Measurements from ENCODE around the gene CNGB1. TPM values are rescaled to one million over a fixed set of nuclear protein-coding genes. Genes with fewer than 3 reads are reported as not detected.
A peak's percentile ranks its signal among the peaks of the same experiment; 100 is the strongest.

Gene CNGB1
- total and polyA plus RNA-seq, 2 of the 13 experiments (the other 11 are each of a cell fraction or from before 2014, with no cell fraction given), result 0.02 to 0.15 TPM

DNA sequence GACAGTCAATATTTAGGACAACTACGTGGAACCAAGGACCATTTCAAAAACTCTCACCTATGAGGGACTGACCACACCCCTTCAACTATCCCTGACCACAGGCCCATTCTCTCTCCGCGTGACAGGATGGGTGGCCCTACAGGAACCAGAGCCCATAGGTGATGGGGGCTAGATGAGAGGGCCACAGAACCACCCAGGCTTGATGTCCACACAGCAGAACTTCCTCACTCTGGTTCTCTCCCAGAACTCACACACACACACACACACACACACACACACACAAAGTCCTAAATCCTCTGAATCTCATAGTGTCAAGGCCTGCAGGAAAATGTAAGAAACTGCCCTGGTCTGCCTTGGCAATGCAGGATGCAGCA, 28.1 kb upstream of the CNGB1 start:
- Histone ChIP-seq H3K4me1 (ENCODE audit: insufficient read depth, low read length) (peaks cover 34% of the 10 kb centered on the region), H2AFZ (ENCODE audit: low read length) (no peak overlapping the region), H3K9ac (ENCODE audit: insufficient read depth, low read depth, low read length) (peak overlapping the region; percentile 5; the same call in 1 of the 2 replicates), H3K27me3 (ENCODE audit: control insufficient read depth in 1 of 2, insufficient read depth in 2 of 2, low read length in 2 of 2) (no peaks in the 10 kb centered on the region; a peak in 1 of 5 replicates), H3K27ac (ENCODE audit: extremely low read length, insufficient read depth, low read length) (no peak overlapping the region), H3K4me2 (ENCODE audit: low read depth, low read length) (peak overlapping the region; percentile 99), H3K9me3 (ENCODE audit: low read length) (no peaks in the 10 kb centered on the region), H3K4me3 (replicated peaks in 1 of 3; ENCODE audit: insufficient read depth in 1 of 3, low read depth in 2 of 3, low read length in 3 of 3) (peak overlapping the region in 1 of 3 experiments; percentile 93; a peak in 1 of 6 replicates), H3K36me3 (replicated peaks in 1 of 2; ENCODE audit: control insufficient read depth in 1 of 2, insufficient read depth in 2 of 2, low read length in 2 of 2) (peaks cover 10 to 26% of the 10 kb centered on the region in 2 experiments; a peak in 4 of 5 replicates), H4K20me1 (ENCODE audit: insufficient read depth, low read length) (no peaks in the 10 kb centered on the region), H3K79me2 (ENCODE audit: insufficient read depth, low read length) (peaks cover 7% of the 10 kb centered on the region)
- POLR2A ChIA-PET, result interaction anchor here (1.2 to 4.1 kb wide), 5 partner anchors 100 to 264 kb away, joined by 3 to 15 read pairs (median 7); partner anchors contain the start of gene KATNB1
- in situ Hi-C loops (cut with HindIII; ENCODE audit: extremely low pct_ligation_motif_present, low pct_unique_long_range_greater_than_20kb) (no loop called here), intact Hi-C loops (cut with micrococcal nuclease; ENCODE audit: unreplicated experiment) (no loop called here)
- CTCF ChIA-PET (ENCODE audit: low intra/inter-chr PET ratio, low total read pairs), result no interaction called here
- TF ChIP-seq ZNF225 (CRISPR knock-in tag; IDR thresholded peaks at IDR 0.05) (0 out of 2 replicates have a peak, but pooled peaks have one; percentile 15), ZNF605 (CRISPR knock-in tag; IDR thresholded peaks at IDR 0.05) (0 out of 2 replicates have a peak, but pooled peaks have one; percentile 6), SRY (CRISPR knock-in tag; IDR thresholded peaks at IDR 0.05) (0 out of 2 replicates have a peak, but pooled peaks have one; percentile 35), TAF15 (IDR thresholded peaks at IDR 0.05; ENCODE audit: low read depth, low read length, poor library complexity, severe bottlenecking) (no peak)
- TF ChIP-seq, protein P1, sequence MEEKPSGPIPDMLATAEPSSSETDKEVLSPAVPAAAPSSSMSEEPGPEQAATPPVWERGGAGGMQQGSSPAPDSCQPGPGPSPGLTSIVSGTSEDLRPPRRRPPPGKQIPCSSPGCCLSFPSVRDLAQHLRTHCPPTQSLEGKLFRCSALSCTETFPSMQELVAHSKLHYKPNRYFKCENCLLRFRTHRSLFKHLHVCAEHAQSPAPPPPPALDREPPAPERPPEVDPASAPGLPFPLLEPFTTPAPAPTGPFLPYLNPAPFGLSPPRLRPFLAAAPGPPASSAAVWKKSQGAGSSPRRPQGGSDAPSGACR (CRISPR knock-in tag; IDR thresholded peaks at IDR 0.05), result no peak
- ATAC-seq, result no peak
- WGBS (ENCODE audit: low lambda C conversion rate), result 96% methylated on average over 3 of the region's 3 CpGs
- BruUV-seq (replicated peaks), result TSS peak; percentile 55
- DNase-seq (ENCODE audit: low spot score), result no peak
- no peak for FAIRE-seq

DNA sequence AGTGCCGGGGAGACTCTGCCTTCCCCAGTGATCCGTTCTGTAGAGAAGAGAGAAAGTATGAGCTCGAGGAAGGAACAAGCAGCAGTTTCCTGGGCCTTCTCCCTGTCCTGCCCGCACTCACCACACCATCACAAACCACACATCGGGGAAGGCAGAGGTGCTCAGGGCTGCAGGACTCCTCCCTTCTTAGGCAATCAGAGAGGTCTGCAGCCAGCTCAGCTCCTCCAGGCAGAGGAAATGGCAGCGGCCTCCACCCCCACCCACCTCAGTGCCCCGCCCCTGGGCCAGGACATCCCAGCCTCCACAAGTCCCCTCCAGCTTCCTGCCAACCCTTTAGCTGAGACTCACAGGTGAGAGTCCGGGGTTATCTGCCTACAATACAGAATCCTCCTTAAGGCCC, 27.6 kb upstream of the CNGB1 start:
- WGBS (ENCODE audit: low lambda C conversion rate), result 91% methylated on average over 7 of the region's 8 CpGs
- Histone ChIP-seq H2AFZ (ENCODE audit: low read length) (no peak overlapping the region), H3K36me3 (replicated peaks in 1 of 2; ENCODE audit: control insufficient read depth in 1 of 2, insufficient read depth in 2 of 2, low read length in 2 of 2) (peaks cover 10 to 26% of the 10 kb centered on the region in 2 experiments; a peak in 4 of 5 replicates), H3K79me2 (ENCODE audit: insufficient read depth, low read length) (peaks cover 7% of the 10 kb centered on the region), H3K9ac (ENCODE audit: insufficient read depth, low read depth, low read length) (no peak overlapping the region), H3K4me3 (replicated peaks in 1 of 3; ENCODE audit: insufficient read depth in 1 of 3, low read depth in 2 of 3, low read length in 3 of 3) (no peak overlapping the region), H3K4me2 (ENCODE audit: low read depth, low read length) (no peak overlapping the region; the same call in 1 of the 2 replicates), H3K9me3 (ENCODE audit: low read length) (no peaks in the 10 kb centered on the region), H4K20me1 (ENCODE audit: insufficient read depth, low read length) (no peaks in the 10 kb centered on the region), H3K4me1 (ENCODE audit: insufficient read depth, low read length) (peaks cover 34% of the 10 kb centered on the region), H3K27me3 (ENCODE audit: control insufficient read depth in 1 of 2, insufficient read depth in 2 of 2, low read length in 2 of 2) (no peaks in the 10 kb centered on the region; a peak in 1 of 5 replicates), H3K27ac (ENCODE audit: extremely low read length, insufficient read depth, low read length) (no peak overlapping the region)
- CTCF ChIA-PET (ENCODE audit: low intra/inter-chr PET ratio, low total read pairs), result no interaction called here
- no peak for FAIRE-seq
- POLR2A ChIA-PET, result interaction anchor here (1.3 to 4.1 kb wide), 3 partner anchors 104 to 263 kb away, joined by 3 to 15 read pairs (median 7); partner anchors contain the start of gene KATNB1
- intact Hi-C loops (cut with micrococcal nuclease; ENCODE audit: unreplicated experiment), result no loop called here
- no TSS peak for BruUV-seq (replicated peaks)
- in situ Hi-C loops (cut with HindIII; ENCODE audit: extremely low pct_ligation_motif_present, low pct_unique_long_range_greater_than_20kb), result no loop called here
- TF ChIP-seq TEAD2 (CRISPR knock-in tag; IDR thresholded peaks at IDR 0.05) (no peak), LCORL (IDR thresholded peaks at IDR 0.05) (no peak), LCORL (CRISPR knock-in tag; IDR thresholded peaks at IDR 0.05) (no peak), ZNF768 (CRISPR knock-in tag; IDR thresholded peaks at IDR 0.05) (peak; percentile 72), ZNF263 (CRISPR knock-in tag; IDR thresholded peaks at IDR 0.05) (peak; percentile 78), STAG1 (CRISPR knock-in tag; IDR thresholded peaks at IDR 0.05) (no peak), TRIM24 (CRISPR knock-in tag; IDR thresholded peaks at IDR 0.05) (no peak)
- TF ChIP-seq, protein P2, sequence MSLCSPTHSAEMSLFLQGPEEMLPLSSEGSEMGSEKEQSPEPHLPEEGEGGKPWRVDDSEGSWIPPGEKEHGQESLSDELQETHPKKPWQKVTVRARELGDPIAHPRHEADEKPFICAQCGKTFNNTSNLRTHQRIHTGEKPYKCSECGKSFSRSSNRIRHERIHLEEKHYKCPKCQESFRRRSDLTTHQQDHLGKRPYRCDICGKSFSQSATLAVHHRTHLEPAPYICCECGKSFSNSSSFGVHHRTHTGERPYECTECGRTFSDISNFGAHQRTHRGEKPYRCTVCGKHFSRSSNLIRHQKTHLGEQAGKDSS (CRISPR knock-in tag; IDR thresholded peaks at IDR 0.05; ENCODE audit: borderline replicate concordance, low read depth), result no peak
- ATAC-seq, result no peak
- DNase-seq (ENCODE audit: low spot score), result no peak

All from HepG2 (cell line).